Activated CD8-positive, alpha-beta T cell treated with anti-CD3 and anti-CD28 coated beads for 36 hours (primary cell): ENCODE data around the gene SLC35G4. TPM values are rescaled to one million over a fixed set of nuclear protein-coding genes. Genes with fewer than 3 reads are reported as not detected.

ENCODE experiments used
- ATAC-seq: fragments of 200-7000 bp; cut with Tn5 transposase; one replicate; pipeline ENCODE4 v1.10.0; 2021; ENCODE audit warnings: mild to moderate bottlenecking, moderate library complexity
- CTCF ChIA-PET: fragments of 350-600 bp; sonication (Branson Sonifier 250); formaldehyde crosslinking; loops from one replicate; lab custom pipeline; 2021; ENCODE audit warnings: antibody characterized with exemption; lab: Charles Lee
- POLR2A ChIA-PET: fragments of 350-600 bp; sonication (Branson Sonifier 250); formaldehyde crosslinking; loops from one replicate; lab custom pipeline; 2021; ENCODE audit warnings: antibody characterized with exemption; lab: Charles Lee
- DNase-seq: peaks from one replicate; pipeline ENCODE4 v3.0.0-alpha.2; 2020
- H3K27ac Mint-ChIP-seq: one replicate; pipeline ENCODE4 v1.8.0; 2021; ENCODE audit warnings: mild to moderate bottlenecking, mixed read lengths
- H3K27me3 Mint-ChIP-seq: one replicate; pipeline ENCODE4 v1.8.0; 2021; ENCODE audit warnings: mixed read lengths
- H3K36me3 Mint-ChIP-seq: one replicate; pipeline ENCODE4 v1.8.0; 2021; ENCODE audit warnings: low read depth, mixed read lengths
- H3K4me1 Mint-ChIP-seq: one replicate; pipeline ENCODE4 v1.8.0; 2021; ENCODE audit warnings: low read depth, mixed read lengths
- H3K4me3 Mint-ChIP-seq: one replicate; pipeline ENCODE4 v1.8.0; 2021; ENCODE audit warnings: mild to moderate bottlenecking, moderate library complexity, mixed read lengths
- H3K9me3 Mint-ChIP-seq: one replicate; pipeline ENCODE4 v1.8.0; 2021; ENCODE audit warnings: mixed read lengths
- intact Hi-C: fragments of 100-400 bp; cut with micrococcal nuclease; formaldehyde crosslinking; loops from one replicate; pipeline ENCODE4 v1.10.0; 2022
- total RNA-seq, 2 experiments: library from RNA; stranded (reverse); gene quantifications; one replicate each; pipeline ENCODE4 v1.2.3, GENCODE V29; 2021
- TF ChIP-seq, protein P1 (sequence below): fragments of 200-600 bp; IDR thresholded peaks from one replicate; pipeline ENCODE4 v1.8.0; 2022; ENCODE audit warnings: antibody characterized with exemption, mild to moderate bottlenecking

Gene SLC35G4
- total RNA-seq, 2 experiments from 2014 or later = not detected

DNA sequence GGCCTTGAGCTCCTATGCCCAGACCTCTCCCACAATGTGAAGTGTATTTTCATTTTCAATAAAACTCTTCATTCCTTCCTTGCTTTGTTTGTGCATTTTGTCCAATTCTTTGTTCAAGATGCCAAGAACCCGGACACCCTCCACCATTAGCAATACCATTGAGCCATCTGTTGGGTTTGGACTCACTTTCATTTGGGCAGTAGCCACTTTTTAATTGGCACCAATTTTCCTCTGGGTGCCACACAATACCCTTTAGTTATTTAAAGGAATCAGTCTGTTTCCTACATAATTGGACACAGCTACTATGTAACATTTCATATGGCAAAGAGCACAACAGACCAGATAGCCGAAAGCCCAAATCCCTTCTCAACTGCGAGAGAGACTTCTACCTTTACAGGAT is 22.5 kb upstream of the SLC35G4 start:
- CTCF ChIA-PET = no interaction called here
- Mint-ChIP-seq H3K4me1 (peaks cover 17% of the 10 kb centered on the region), H3K27me3 (no peaks in the 10 kb centered on the region), H3K4me3 (no peak overlapping the region), H3K9me3 (no peaks in the 10 kb centered on the region), H3K27ac (no peak overlapping the region), H3K36me3 (no peaks in the 10 kb centered on the region)
- TF ChIP-seq, protein P1, sequence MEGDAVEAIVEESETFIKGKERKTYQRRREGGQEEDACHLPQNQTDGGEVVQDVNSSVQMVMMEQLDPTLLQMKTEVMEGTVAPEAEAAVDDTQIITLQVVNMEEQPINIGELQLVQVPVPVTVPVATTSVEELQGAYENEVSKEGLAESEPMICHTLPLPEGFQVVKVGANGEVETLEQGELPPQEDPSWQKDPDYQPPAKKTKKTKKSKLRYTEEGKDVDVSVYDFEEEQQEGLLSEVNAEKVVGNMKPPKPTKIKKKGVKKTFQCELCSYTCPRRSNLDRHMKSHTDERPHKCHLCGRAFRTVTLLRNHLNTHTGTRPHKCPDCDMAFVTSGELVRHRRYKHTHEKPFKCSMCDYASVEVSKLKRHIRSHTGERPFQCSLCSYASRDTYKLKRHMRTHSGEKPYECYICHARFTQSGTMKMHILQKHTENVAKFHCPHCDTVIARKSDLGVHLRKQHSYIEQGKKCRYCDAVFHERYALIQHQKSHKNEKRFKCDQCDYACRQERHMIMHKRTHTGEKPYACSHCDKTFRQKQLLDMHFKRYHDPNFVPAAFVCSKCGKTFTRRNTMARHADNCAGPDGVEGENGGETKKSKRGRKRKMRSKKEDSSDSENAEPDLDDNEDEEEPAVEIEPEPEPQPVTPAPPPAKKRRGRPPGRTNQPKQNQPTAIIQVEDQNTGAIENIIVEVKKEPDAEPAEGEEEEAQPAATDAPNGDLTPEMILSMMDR = no peak
- intact Hi-C loops = no loop called here
- no peak for DNase-seq
- no peak for ATAC-seq
- POLR2A ChIA-PET = no interaction called here

DNA sequence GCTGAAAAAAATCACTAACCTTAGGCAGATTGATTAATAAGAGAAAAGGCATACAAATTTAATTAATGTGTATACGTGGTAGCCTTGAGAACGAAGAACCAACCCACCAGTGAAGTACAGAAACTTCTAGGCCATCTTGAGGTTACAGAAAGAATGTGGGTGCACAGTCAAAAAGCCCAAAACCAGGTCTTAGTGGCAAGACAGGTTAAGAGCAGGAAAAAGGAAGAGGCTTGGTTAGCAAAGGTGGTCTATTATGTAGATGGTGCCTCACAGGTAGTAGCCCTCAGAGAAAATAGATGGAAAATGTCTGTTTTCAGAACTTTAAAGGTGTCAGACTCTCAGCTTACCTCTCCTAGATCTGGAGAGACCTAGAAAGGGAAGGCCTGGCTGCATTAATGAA is 22.0 kb upstream of the SLC35G4 start:
- Mint-ChIP-seq H3K4me1 (peaks cover 17% of the 10 kb centered on the region), H3K9me3 (no peaks in the 10 kb centered on the region), H3K4me3 (no peak overlapping the region), H3K27ac (no peak overlapping the region), H3K27me3 (no peaks in the 10 kb centered on the region), H3K36me3 (no peaks in the 10 kb centered on the region)
- intact Hi-C loops = no loop called here
- TF ChIP-seq, protein P1 = no peak
- ChIA-PET CTCF (interaction anchor here (1.1 kb wide), 1 partner anchor 34 kb away, joined by 3 read pairs; no protein-coding TSS in a partner anchor), POLR2A (no interaction called here)
- DNase-seq (no peak), ATAC-seq (no peak)

DNA sequence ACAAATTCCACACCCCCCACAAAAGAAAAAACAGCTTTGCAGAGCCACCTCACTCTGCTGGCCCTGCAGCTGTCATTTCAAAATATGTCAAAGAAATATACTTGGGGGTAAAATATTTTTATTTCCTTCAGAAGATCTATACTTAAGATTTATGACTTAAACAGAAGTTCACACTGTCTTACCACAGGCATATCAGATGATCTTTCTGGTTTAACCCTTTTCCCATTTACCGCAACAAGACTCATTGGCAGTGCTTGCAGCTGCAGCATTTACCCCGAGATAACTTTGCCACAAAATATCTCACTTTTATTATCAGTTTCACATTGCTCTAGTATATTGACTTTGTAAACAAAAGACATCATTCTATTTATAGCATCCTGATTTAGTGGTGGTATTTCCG is 21.6 kb upstream of the SLC35G4 start:
- H3K27ac Mint-ChIP-seq = no peak overlapping the region
- TF ChIP-seq, protein P1 = no peak
- ChIA-PET CTCF (interaction anchor here (1.1 kb wide), 1 partner anchor 35 kb away, joined by 3 read pairs; no protein-coding TSS in a partner anchor), POLR2A (interaction anchor here (0.7 kb wide), 1 partner anchor 10 kb away, joined by 4 read pairs; no protein-coding TSS in a partner anchor)
- no peaks in the 10 kb centered on the region for H3K36me3 Mint-ChIP-seq
- H3K27me3 Mint-ChIP-seq = no peaks in the 10 kb centered on the region
- no peaks in the 10 kb centered on the region for H3K9me3 Mint-ChIP-seq
- intact Hi-C loops = no loop called here
- peaks cover 17% of the 10 kb centered on the region for H3K4me1 Mint-ChIP-seq
- DNase-seq (no peak), ATAC-seq (no peak)
- H3K4me3 Mint-ChIP-seq = no peak overlapping the region

DNA sequence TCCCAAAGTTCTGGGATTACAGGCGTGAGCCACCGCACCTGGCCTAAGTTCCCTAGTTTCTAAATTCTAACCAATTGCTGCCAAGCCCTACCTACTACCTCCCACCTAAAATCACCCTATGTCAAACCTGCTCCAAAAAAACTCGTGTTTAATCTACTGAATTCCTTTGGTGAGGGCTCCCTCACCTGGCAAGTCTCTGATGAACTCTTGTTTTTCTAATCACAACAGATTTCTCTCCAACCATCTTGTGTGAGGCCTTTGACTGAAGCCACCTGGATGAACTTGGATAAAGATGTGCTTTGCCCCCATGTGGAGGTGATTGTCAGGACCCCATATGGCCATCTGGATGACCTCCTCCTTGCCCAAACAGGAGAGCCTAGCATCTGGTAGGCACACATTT is 17.4 kb upstream of the SLC35G4 start:
- Mint-ChIP-seq H3K4me3 (no peak overlapping the region), H3K9me3 (no peaks in the 10 kb centered on the region), H3K27me3 (peaks cover 9% of the 10 kb centered on the region), H3K4me1 (peaks cover 12% of the 10 kb centered on the region), H3K27ac (no peak overlapping the region), H3K36me3 (no peaks in the 10 kb centered on the region)
- intact Hi-C loops = no loop called here
- ATAC-seq (no peak), DNase-seq (no peak)
- CTCF ChIA-PET = no interaction called here
- POLR2A ChIA-PET = no interaction called here
- TF ChIP-seq, protein P1 = no peak

DNA sequence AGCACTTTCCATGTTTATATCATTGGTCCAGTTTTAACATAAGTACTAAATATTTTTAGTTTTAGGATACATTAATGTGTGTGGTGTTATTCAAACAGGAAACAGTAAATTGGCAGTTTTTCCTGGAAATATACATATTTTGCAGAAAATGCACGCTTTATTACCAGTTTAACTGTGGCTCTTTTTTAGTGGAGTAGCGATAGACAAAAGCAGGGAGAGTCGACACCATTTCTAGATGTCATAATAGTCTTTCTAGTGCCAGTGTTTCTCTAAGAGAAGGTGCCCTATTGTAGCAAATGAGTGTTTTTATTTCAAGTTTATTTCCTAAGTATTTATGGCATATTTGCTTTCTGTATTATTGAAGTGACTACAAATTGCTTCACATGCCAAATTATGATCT is 9.1 kb upstream of the SLC35G4 start:
- Mint-ChIP-seq H3K4me3 (no peak overlapping the region), H3K27ac (no peak overlapping the region), H3K36me3 (no peaks in the 10 kb centered on the region), H3K4me1 (no peaks in the 10 kb centered on the region), H3K27me3 (peaks cover 9% of the 10 kb centered on the region), H3K9me3 (peaks cover 3% of the 10 kb centered on the region)
- no peak for ATAC-seq
- ChIA-PET POLR2A (no interaction called here), CTCF (no interaction called here)
- TF ChIP-seq, protein P1 = no peak
- intact Hi-C loops = no loop called here
- DNase-seq = no peak
